ENCODE measurements around the gene VSTM2A.
"Not testable (repeated sequence)": the region's sequence is repeated elsewhere in the genome, so short reads cannot be mapped to it uniquely, and the experiment has no call there.

Gene VSTM2A

GRCh38 chr7:54541669-54542625 lies at the start of gene VSTM2A:
VSTM2A (plus strand) TSS chr7:54542375; CDS start chr7:54542731, 356 bp downstream.
- no peak for DNase-seq

- not testable (repeated sequence) for DNase-seq
Observed at GRCh38 chr7:54504531-54504930, 37.6 kb upstream of the VSTM2A start.

DNA sequence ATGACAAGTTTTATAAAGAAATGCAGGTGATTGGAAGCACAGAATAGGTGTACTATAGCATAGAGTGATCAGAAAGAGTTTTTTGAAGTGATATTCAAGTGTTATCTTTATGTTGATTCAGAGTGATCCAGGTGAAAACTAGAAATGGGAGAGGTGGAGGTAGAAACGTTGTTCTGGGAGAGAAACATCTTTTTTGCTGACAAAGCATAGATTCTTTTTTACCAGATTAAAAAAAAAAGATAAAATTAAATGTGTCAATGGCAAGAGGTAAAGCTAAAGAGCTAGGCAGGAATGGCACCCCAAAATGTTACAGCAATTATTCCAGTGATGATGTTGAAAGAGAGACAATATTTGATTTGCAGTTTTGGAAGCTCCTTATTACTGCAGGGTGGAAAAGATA lies 12.6 kb upstream of the VSTM2A start:
- DNase-seq = no peak

- DNase-seq = no peak
Observed at GRCh38 chr7:54538122-54538521, 4.1 kb upstream of the VSTM2A start.

DNA sequence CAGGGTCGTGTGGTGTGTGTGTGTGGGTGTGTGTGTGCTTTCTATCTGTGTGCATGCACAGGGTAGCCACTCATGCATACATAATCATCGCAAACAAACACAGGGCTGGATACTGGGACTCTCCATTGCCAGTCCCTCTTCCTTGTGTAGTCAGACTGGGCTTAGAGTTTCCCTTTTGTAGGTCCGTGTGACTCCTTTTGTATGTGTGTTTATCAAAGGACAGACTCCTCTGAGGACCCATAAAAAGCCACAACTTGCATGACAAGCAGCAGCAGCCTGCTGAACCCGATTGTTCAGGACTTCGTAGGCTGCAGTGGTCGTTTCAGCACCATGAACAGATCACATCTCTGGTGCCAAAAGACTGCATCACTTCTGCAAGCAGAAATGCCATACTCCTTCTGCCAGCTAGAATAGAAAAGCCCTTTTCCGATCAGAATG lies 895 bp downstream of the VSTM2A start:
- DNase-seq = peak; percentile 24

DNA sequence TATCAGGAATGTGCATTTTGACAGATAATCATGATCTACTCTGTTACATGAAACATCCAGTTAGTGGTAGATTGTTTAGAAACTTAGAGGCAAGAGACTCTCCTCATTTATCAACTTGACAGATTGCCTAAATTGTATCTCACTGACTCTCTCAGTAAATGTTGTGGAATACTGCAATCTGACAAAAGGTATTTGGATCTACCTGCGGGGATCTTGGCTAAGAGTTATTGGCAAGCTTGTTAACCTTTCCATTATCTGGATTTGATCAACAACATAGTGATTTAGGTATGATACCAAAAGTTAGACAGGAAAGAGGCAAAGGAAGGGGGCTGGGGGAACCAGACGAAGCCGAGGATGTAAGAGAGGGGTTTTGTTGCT lies 2.0 kb downstream of the VSTM2A start:
- DNase-seq = no peak

- DNase-seq = no peak
Observed at GRCh38 chr7:54544527-54545240, 2.5 kb downstream of the VSTM2A start.

- DNase-seq = no peak
Observed at GRCh38 chr7:54545241-54545563, 3.0 kb downstream of the VSTM2A start.

- DNase-seq = no peak
Observed at GRCh38 chr7:54546081-54546985, 4.2 kb downstream of the VSTM2A start.

GRCh38 chr7:54546986-54547314 lies 4.8 kb downstream of the VSTM2A start:
- no peak for DNase-seq

DNA sequence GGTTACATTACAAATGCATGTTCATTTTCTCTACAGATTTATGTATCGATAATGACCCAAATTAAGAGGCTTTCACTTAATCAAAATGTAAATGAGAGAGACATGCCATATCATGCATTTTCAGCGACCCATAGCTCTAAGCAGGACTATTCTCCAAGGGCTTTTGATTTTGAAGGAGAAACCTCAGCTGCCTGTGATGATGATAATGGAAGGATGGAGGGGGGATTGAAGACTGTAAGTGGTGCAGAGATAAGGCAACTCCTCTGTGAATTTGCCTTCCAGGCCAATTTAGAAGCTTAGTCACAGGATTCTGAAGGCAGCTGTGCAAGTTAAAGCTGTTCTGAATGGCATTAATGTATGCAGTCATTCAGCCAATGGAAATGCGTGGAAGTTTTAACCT lies 8.3 kb downstream of the VSTM2A start:
- no peak for DNase-seq

DNA sequence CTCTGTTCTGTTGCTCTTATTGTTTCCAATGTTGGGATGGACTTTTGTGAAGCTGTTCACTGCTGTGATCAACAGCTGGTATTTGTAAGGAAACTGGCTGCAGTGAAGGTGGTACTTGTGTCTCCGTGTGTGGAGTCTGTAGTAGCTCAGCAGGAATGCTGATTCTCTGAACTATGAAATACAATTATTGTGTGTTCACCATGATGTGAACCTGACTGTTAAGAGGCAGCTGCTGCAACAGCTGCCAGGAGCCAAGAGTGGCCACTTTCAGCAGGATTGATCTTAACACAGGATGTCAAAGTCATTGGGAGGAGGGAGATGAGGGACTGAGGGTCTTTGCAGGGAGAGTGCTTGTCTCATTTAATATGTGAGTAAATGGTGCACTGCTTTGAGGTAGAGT lies 13.9 kb downstream of the VSTM2A start:
- no peak for DNase-seq

DNA sequence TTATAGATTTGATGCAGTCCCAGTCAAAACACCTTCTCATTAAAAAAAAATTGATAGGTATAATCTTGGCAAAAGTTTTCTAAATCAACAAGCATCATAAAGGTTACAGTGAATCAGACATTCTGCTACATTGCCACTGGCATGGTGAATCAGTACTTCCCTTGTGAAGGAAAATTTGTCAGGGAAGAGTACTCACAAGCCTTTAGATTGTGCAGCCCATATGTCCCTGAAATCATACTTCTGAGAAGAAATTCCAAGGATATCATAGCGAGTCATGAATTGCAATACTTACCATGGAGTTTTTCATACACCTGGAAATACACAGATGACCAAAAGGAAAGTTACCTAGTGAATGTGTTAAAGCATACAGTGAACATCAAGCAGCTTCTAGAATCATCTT lies 17.2 kb downstream of the VSTM2A start:
- DNase-seq = no peak

DNA sequence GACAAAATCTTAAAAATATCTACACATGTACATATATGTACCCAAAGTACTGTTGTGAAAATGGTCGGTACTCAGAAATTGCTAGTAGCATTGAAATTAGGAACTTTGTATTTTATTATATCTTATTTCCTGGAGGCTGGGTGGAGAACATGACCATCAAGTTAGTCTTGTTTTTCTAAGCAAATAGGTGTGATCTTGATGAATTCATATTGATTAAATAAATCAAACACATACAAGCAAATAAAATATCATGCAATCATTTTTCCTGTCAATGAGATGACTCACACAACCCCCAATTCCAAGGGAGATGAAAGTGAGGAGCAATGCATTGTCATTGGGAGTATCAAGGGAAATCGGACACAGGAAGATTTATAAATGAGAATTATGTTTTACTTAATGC lies 18.0 kb downstream of the VSTM2A start:
- no peak for DNase-seq

DNA sequence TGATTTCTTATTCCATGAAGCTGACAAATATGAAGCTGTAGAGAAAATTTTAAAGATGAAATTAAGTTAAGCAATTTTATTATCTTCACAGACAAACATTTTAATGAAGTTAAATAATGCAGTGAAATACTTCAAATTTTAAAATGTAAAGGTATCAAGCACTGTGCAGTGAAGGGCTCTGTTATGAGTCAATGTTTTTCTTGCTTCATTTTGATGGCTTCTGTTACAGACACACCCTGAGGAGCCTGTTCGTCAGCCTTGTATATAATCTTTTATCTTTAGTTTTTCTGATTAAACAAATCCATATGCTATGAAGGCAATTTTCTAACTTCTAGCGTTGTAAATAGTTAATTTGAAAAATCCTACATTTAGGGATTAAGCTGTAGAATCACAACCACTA lies 18.5 kb downstream of the VSTM2A start:
- no peak for DNase-seq

DNA sequence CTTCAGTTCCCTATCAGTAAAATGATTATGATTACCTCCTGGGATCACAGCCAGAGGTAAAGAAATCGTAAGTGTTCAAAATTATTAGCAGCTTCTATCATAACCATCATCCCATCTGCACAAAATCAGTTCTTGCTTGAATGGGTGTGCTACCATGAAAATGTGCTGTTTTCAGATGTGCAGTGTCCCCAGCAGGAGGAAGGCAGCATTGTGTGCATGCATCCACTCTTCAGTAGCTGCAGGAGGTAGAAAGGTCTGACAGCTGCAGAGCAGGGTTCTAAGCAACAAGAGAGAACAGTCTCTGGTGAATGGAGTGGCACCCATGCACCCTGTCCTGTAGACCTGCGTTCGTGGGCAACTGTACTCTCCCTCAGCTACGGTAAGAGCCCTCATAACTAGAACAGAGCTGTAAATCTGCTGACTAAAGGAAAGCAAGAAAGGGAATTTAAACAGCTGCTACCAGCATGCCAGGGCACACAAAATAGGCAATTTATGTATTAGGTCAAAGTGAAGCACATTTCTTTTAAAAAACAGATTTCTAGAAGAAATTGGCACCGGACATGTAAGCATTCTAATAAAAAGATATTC lies 21.2 kb downstream of the VSTM2A start:
- no peak for DNase-seq

- DNase-seq = no peak
Observed at GRCh38 chr7:54565432-54565831, 23.3 kb downstream of the VSTM2A start.

- DNase-seq = no peak
Observed at GRCh38 chr7:54581511-54581910, 39.3 kb downstream of the VSTM2A start.

DNA sequence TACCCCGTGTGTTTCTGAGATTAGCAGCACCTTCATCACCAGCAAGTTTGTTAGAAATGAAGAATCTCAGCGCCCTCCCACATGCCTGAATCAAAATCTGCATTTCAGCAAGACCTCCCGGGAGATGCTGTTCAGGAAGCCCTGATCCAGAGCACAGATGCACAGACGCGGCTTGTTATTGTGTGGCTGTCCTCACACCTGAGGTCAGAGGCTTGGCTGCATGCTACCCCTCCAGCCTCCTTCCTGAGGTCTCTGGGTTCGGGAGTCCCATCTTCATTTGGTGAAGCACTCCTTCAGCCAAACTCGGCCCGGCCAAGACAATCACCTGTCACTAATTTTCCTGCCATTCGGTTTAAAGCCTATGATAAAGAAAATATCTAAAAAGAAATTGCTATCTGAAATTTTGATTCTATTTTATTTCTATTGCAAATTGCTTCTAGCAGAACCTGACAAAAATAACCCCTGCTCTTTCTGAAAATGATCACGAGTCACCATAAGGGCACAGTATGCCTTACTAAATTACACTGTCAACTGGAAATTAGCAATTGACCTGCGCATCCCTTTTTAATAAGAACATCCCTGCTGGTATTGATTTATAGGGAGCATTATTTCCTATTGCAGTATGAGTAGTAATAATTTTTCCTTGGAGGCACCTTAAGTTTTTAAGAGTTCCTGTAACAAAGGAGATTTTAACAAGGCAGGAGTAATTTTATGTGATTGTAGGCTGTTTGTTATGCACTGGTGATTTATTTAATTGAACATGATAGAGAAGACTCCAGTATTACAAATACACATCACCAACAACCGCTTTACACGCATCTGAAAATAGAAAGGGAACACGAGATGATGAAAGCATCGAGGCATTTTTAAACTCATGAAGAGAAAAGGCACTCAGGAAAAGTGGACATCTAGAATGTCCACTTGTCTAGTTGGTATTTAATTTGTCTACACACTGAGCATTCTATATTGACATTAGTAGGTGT lies 49.5 kb downstream of the VSTM2A start:
- no peak for DNase-seq

GRCh38 chr7:54596747-54597146 lies 54.6 kb downstream of the VSTM2A start:
- no peak for DNase-seq

DNA sequence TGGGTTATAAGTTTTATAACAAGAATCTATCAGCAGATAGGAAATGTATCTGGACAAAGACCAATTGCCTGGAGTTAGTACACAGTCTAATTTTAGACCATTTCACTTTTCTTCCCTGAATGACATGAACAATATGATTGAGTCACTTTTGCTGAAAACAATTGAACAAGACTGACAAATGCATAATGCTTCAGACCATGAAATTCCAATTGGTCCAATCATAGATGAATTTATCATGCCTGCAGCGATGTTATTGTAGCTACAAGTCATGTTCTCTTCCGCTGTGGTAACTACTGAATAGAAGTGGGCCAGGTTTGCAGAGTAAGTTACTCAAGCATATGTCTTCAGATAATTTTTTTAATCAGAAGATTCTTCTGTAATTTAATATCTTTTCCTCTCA lies 73.4 kb downstream of the VSTM2A start:
- no peak for DNase-seq

Measured in midbrain (tissue), 1 donor.